Kidney epithelial cell (primary cell): ENCODE results near the gene FAM180A. TPM values are rescaled to one million over a fixed set of nuclear protein-coding genes. Genes with fewer than 3 reads are reported as not detected.

Experiments used
- DNase-seq: peaks from one replicate; pipeline ENCODE4 v3.0.0-alpha.2; 2010; ENCODE audit warnings: low read depth
- H3K27me3 ChIP-seq: 2 replicates; pipeline ENCODE4 v1.6.0; 2011; ENCODE audit warnings: low read length; ENCODE audit not compliant: control insufficient read depth, insufficient read depth
- H3K36me3 ChIP-seq: 2 replicates; pipeline ENCODE4 v1.5.1; 2011; ENCODE audit warnings: low read length; ENCODE audit not compliant: control insufficient read depth, insufficient read depth
- H3K4me3 ChIP-seq: 2 replicates; pipeline ENCODE4 v1.5.1; 2011; ENCODE audit warnings: low read depth, mild to moderate bottlenecking, control low read depth, low read length
- CTCF ChIP-seq: IDR thresholded peaks from 2 replicates; pipeline ENCODE4 v1.5.1; 2011; ENCODE audit warnings: mild to moderate bottlenecking, moderate library complexity, low read length, control low read depth, inconsistent platforms; ENCODE audit not compliant: insufficient read depth, poor library complexity, severe bottlenecking
- total RNA-seq: library from RNA; depleted of rRNA; stranded (reverse); fragments of >200 nt; gene quantifications from 2 replicates; pipeline ENCODE4 v1.2.3, GENCODE V29; 2015

FAM180A gene
- total RNA-seq, 1 donor from 2014 or later: not detected

- Histone ChIP-seq H3K4me3 (no peak overlapping the region), H3K27me3 (no peaks in the 10 kb centered on the region), H3K36me3 (no peaks in the 10 kb centered on the region)
- TF ChIP-seq CTCF: no peak
- no peak for DNase-seq
Measured at GRCh38 chr7:135690566-135690965, 58.0 kb downstream of the FAM180A start.

DNA sequence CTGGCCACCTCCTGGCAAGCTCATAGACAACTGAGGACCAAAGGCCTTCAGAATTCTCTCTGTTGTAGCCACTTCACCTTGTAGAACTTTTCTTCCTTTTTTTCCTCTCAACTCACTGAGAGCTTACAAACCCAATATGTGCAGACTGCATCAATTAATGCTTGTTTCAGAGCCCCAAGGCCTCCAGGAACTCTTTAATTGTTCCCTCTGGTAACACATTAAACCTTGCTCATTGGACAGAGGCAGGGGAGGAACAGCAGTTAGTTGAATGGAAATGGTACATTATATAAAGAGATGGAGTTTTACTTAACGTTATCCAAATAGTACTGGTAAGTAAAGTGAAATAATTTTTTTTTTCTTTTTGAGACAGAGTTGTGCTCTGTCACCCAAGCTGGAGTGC, 61.1 kb downstream of the FAM180A start:
- no peak for DNase-seq
- TF ChIP-seq CTCF: no peak
- Histone ChIP-seq H3K27me3 (no peaks in the 10 kb centered on the region), H3K36me3 (no peaks in the 10 kb centered on the region), H3K4me3 (no peak overlapping the region)

GRCh38 chr7:135685306-135686084, 63.1 kb downstream of the FAM180A start:
- no peak overlapping the region for H3K4me3 ChIP-seq
- DNase-seq: no peak
- no peaks in the 10 kb centered on the region for H3K27me3 ChIP-seq
- TF ChIP-seq CTCF: no peak
- H3K36me3 ChIP-seq: no peaks in the 10 kb centered on the region

DNA sequence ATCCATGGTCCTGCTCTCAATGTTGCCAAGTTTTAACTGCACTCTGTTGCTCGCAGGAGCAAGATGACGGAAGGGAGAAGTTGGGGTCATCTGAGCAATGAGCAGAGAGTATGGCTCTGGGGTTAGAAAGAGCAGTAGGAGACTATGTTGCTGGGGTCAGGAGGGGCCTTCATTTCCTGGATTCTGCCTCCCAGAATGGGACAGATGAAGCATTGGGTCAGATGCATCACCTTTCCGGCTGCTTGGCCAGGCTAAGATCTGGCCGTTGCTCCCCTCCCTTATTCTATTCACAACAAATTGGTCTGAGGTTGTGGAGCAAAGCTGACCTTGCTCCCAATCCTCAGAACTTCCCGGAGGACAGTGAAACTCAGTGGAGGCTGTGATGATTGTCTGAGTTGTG, 63.9 kb downstream of the FAM180A start:
- Histone ChIP-seq H3K4me3 (no peak overlapping the region), H3K36me3 (no peaks in the 10 kb centered on the region), H3K27me3 (no peaks in the 10 kb centered on the region)
- TF ChIP-seq CTCF: no peak
- DNase-seq: no peak

- DNase-seq: no peak
- TF ChIP-seq CTCF: no peak
- no peak overlapping the region for H3K4me3 ChIP-seq
- H3K36me3 ChIP-seq: no peaks in the 10 kb centered on the region
- no peaks in the 10 kb centered on the region for H3K27me3 ChIP-seq
Measured at GRCh38 chr7:135684136-135684535, 64.5 kb downstream of the FAM180A start.

DNA sequence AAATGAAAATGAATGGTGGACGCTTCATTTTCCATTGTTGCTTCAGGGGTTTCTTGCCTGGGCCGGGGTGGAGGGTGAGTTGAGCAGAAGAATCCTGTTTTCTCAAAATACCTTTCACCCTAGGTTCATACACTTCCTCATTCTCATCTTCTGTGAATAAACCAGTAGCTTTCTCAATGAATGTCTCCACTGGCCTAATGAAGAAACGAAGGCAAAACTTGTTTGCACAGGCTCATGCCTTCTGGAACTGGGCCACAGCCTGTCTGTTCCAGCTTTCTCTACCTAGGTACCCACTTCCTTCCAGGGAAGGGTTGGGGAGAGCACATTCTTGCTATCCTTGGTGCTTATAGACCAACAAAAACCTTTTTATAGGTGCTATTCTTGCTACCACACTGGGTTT, 65.0 kb downstream of the FAM180A start:
- no peak for TF ChIP-seq CTCF
- H3K27me3 ChIP-seq: no peaks in the 10 kb centered on the region
- H3K36me3 ChIP-seq: no peaks in the 10 kb centered on the region
- DNase-seq: no peak
- no peak overlapping the region for H3K4me3 ChIP-seq
